Peyer's patch (tissue), 4 donors: ENCODE results near the gene MKRN3.

Experiments
- POLR2A ChIP-seq, 2 donors: fragments of 450-650 bp; IDR thresholded peaks; one replicate each; pipeline ENCODE4 v1.5.1; 2017; ENCODE audit warnings: antibody characterized with exemption in 2 of 2, mild to moderate bottlenecking in 2 of 2, moderate library complexity in 2 of 2
- TF ChIP-seq, protein P1 (sequence below), 6 experiments: fragments of 450-650 bp in 4 of 6; fragments of 200-600 bp in 2 of 6; sonication (generic) in 1 of 6; IDR thresholded peaks; one replicate each; pipeline ENCODE4 v1.5.1; 2017 to 2019; ENCODE audit warnings: antibody characterized with exemption in 6 of 6, mild to moderate bottlenecking in 3 of 6, moderate library complexity in 1 of 6

DNA sequence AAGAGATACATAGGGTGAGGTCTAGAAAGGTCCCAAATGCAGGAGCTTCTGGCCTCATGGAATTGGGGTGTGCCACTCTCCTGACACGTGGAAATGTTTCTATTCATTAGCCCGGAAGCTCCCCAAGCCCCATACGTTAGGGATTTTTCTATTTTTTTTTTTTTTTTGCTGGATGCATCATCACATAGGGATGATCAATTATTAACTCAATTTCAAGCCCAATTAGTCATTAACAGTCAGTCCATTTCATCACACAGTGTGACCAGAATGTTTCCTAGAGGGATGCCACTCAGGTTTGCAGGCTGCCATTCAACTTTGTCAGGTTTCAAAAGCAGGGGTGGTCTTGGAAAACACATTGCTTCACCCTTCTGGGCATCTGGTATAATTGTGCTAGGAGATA lies 40.7 kb upstream of the MKRN3 start:
- TF ChIP-seq, protein P1, sequence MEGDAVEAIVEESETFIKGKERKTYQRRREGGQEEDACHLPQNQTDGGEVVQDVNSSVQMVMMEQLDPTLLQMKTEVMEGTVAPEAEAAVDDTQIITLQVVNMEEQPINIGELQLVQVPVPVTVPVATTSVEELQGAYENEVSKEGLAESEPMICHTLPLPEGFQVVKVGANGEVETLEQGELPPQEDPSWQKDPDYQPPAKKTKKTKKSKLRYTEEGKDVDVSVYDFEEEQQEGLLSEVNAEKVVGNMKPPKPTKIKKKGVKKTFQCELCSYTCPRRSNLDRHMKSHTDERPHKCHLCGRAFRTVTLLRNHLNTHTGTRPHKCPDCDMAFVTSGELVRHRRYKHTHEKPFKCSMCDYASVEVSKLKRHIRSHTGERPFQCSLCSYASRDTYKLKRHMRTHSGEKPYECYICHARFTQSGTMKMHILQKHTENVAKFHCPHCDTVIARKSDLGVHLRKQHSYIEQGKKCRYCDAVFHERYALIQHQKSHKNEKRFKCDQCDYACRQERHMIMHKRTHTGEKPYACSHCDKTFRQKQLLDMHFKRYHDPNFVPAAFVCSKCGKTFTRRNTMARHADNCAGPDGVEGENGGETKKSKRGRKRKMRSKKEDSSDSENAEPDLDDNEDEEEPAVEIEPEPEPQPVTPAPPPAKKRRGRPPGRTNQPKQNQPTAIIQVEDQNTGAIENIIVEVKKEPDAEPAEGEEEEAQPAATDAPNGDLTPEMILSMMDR (IDR thresholded peaks at IDR 0.05) = no peak
- no peak for TF ChIP-seq POLR2A (IDR thresholded peaks at IDR 0.05)
